Activated CD8-positive, alpha-beta T cell treated with anti-CD3 and anti-CD28 coated beads, Interleukin-2, amount 10 ng/mL, durations not matched to agents 7 days and 5 days (primary cell): Measurements from ENCODE around the gene PDXP. TPM values are rescaled to one million over a fixed set of nuclear protein-coding genes. Genes with fewer than 3 reads are reported as not detected.

ENCODE experiments used
- ATAC-seq: fragments of 150-1000 bp; cut with Tn5 transposase; one replicate; pipeline ENCODE4 v1.10.0; 2021; ENCODE audit warnings: moderate library complexity
- CTCF ChIA-PET: fragments of 350-600 bp; sonication (Branson Sonifier 250); formaldehyde crosslinking; loops from one replicate; lab custom pipeline; 2021; ENCODE audit warnings: antibody characterized with exemption; lab: Charles Lee
- POLR2A ChIA-PET: fragments of 350-600 bp; sonication (Branson Sonifier 250); formaldehyde crosslinking; loops from one replicate; lab custom pipeline; 2021; ENCODE audit warnings: antibody characterized with exemption; lab: Charles Lee
- DNase-seq: peaks from one replicate; pipeline ENCODE4 v3.0.0-alpha.2; 2020
- H3K27ac Mint-ChIP-seq: one replicate; pipeline ENCODE4 v1.8.0; 2021; ENCODE audit warnings: mild to moderate bottlenecking, mixed read lengths
- H3K27me3 Mint-ChIP-seq: one replicate; pipeline ENCODE4 v1.8.0; 2021; ENCODE audit warnings: low read depth, mixed read lengths
- H3K36me3 Mint-ChIP-seq: one replicate; pipeline ENCODE4 v1.8.0; 2021; ENCODE audit warnings: low read depth, mixed read lengths
- H3K4me1 Mint-ChIP-seq: one replicate; pipeline ENCODE4 v1.8.0; 2021; ENCODE audit warnings: low read depth, mixed read lengths
- H3K4me3 Mint-ChIP-seq: one replicate; pipeline ENCODE4 v1.8.0; 2021; ENCODE audit warnings: mild to moderate bottlenecking, mixed read lengths
- H3K9me3 Mint-ChIP-seq: one replicate; pipeline ENCODE4 v1.8.0; 2022; ENCODE audit warnings: mixed read lengths; ENCODE audit not compliant: insufficient read depth
- total RNA-seq, 2 experiments: library from RNA; stranded (reverse); gene quantifications; one replicate each; pipeline ENCODE4 v1.2.3, GENCODE V29; 2021

Gene PDXP
- total RNA-seq, 2 experiments from 2014 or later = 31.5 to 33.5 TPM

GRCh38 chr22:37661160-37661924, 2.8 kb downstream of the PDXP start:
- ChIA-PET CTCF (interaction anchor here (0.5 to 9.5 kb wide), 13 partner anchors 16 to 227 kb away, joined by 3 to 241 read pairs (median 4); partner anchors contain the start of genes GGA1, LGALS1 and SH3BP1), POLR2A (interaction anchor here (0.5 to 4.1 kb wide), 5 partner anchors 11 to 53 kb away, joined by 3 to 33 read pairs (median 7); partner anchors contain the start of genes GGA1 and LGALS1)
- no peak for ATAC-seq
- no peaks in the 10 kb centered on the region for H3K27me3 Mint-ChIP-seq
- H3K27ac Mint-ChIP-seq = peak overlapping the region; percentile 73
- peaks cover 43% of the 10 kb centered on the region for H3K4me1 Mint-ChIP-seq
- peak overlapping the region; percentile 28 for H3K4me3 Mint-ChIP-seq
- H3K9me3 Mint-ChIP-seq = no peaks in the 10 kb centered on the region
- DNase-seq = peak; percentile 57
- H3K36me3 Mint-ChIP-seq = peaks cover 24% of the 10 kb centered on the region

- Mint-ChIP-seq H3K36me3 (peaks cover 29% of the 10 kb centered on the region), H3K27me3 (no peaks in the 10 kb centered on the region), H3K9me3 (no peaks in the 10 kb centered on the region), H3K4me1 (peaks cover 43% of the 10 kb centered on the region), H3K27ac (peak overlapping the region; percentile 18), H3K4me3 (no peak overlapping the region)
- ChIA-PET CTCF (interaction anchor here (1.0 to 9.5 kb wide), 7 partner anchors 15 to 201 kb away, joined by 3 to 241 read pairs (median 4); partner anchors contain the start of genes GGA1, LGALS1 and SH3BP1), POLR2A (interaction anchor here (0.5 to 4.1 kb wide), 5 partner anchors 10 to 120 kb away, joined by 3 to 33 read pairs (median 7); partner anchors contain the start of gene LGALS1)
- ATAC-seq (no peak), DNase-seq (no peak)
Measured at GRCh38 chr22:37662039-37662438, 3.5 kb downstream of the PDXP start.

GRCh38 chr22:37663521-37664140, 5.1 kb downstream of the PDXP start:
- no peak for ATAC-seq
- POLR2A ChIA-PET = interaction anchor here (4.1 kb wide), 1 partner anchor 12 kb away, joined by 33 read pairs; the partner anchor contains the start of gene LGALS1

DNA sequence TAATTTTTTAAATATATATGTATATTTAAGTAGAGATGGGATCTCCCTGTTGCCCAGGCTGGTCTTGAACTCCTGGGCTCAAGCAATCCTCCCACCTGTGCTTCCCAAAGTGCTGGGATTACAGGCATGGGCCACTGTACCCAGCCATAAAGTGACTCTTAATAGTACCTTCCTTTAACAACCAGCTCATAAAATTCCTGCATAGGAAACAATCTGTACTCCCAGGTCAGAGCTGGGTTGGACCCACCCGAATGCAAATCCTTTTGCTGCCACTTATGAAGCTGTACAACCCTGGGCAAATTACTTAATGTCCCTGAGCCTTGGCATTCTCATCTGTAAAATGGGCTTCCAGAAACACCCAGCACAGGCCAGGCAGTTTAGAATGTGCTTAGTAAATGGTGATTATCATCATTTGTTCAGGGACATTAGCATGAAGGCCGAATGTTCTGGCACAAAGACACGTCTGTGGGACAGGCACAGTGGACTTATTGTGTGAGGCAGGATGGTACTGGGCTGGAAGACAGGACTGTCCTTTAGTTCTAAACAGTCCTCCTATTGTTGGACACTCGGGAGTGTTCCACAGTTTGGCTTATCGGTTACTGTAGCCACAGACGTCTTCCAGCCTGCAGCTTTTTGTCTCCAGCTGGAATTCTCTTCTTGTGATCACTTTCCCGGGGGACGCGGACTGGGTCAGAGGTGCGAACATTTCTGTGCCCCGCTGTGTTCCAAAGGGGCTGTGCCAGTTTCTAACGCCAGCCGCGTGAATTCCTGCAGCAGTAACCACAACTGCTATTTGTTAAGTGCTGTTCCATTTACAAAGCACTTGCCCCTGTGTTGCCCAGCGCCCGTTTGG, 6.0 kb downstream of the PDXP start:
- ChIA-PET POLR2A (interaction anchor here (0.5 kb wide), 1 partner anchor 8 kb away, joined by 3 read pairs; no protein-coding TSS in a partner anchor), CTCF (interaction anchor here (1.1 to 9.5 kb wide), 3 partner anchors 13 to 28 kb away, joined by 3 to 241 read pairs (median 20); partner anchors contain the start of gene LGALS1)
- Mint-ChIP-seq H3K4me1 (peaks cover 35% of the 10 kb centered on the region), H3K27me3 (no peaks in the 10 kb centered on the region), H3K9me3 (no peaks in the 10 kb centered on the region), H3K36me3 (peaks cover 32% of the 10 kb centered on the region), H3K4me3 (no peak overlapping the region), H3K27ac (no peak overlapping the region)
- no peak for ATAC-seq
- DNase-seq = no peak

More at GRCh38 chr22:37663521-37664140, 5.1 kb downstream of the PDXP start:
- Mint-ChIP-seq H3K27ac (no peak overlapping the region), H3K27me3 (no peaks in the 10 kb centered on the region), H3K4me3 (no peak overlapping the region), H3K36me3 (peaks cover 32% of the 10 kb centered on the region), H3K4me1 (peaks cover 35% of the 10 kb centered on the region), H3K9me3 (no peaks in the 10 kb centered on the region)
- DNase-seq = no peak
- CTCF ChIA-PET = interaction anchor here (1.1 to 9.5 kb wide), 4 partner anchors 14 to 28 kb away, joined by 3 to 241 read pairs (median 110); partner anchors contain the start of genes LGALS1 and SH3BP1

- peaks cover 34% of the 10 kb centered on the region for H3K36me3 Mint-ChIP-seq
- DNase-seq (no peak), ATAC-seq (no peak)
- CTCF ChIA-PET = interaction anchor here (4.0 kb wide), 1 partner anchor 23 kb away, joined by 20 read pairs; no protein-coding TSS in a partner anchor
- no peaks in the 10 kb centered on the region for H3K27me3 Mint-ChIP-seq
- no peaks in the 10 kb centered on the region for H3K9me3 Mint-ChIP-seq
- H3K27ac Mint-ChIP-seq = no peak overlapping the region
- POLR2A ChIA-PET = no interaction called here
- no peak overlapping the region for H3K4me3 Mint-ChIP-seq
- H3K4me1 Mint-ChIP-seq = peaks cover 25% of the 10 kb centered on the region
Measured at GRCh38 chr22:37665487-37665886, 7.0 kb downstream of the PDXP start.

DNA sequence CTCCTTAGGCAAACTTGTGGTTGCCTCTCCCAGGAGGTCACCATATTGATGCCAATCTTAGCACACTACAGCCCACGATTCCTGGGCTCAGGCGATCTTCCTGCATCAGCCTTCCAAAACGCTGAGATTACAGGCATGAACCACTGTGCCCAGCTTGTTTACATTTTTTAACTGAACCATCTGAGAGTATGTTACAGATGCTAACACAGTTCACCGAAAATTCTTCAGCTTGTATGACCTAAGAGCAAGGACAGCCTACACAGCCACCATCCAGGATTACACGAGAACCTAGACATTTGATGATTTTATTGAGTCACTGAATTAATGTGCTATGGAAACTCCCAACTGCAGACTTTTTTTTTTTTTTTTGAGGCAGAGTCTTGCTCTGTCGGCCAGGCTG, 11.1 kb downstream of the PDXP start:
- H3K4me3 Mint-ChIP-seq = no peak overlapping the region
- DNase-seq (no peak), ATAC-seq (no peak)
- ChIA-PET CTCF (interaction anchor here (1.3 to 15.0 kb wide), 3 partner anchors 9 to 34 kb away, joined by 4 to 241 read pairs (median 31); partner anchors contain the start of gene PDXP), POLR2A (interaction anchor here (0.5 to 0.7 kb wide), 2 partner anchors 18 to 37 kb away, joined by 3 read pairs; no protein-coding TSS in a partner anchor)
- H3K27ac Mint-ChIP-seq = no peak overlapping the region
- no peaks in the 10 kb centered on the region for H3K9me3 Mint-ChIP-seq
- peaks cover 32% of the 10 kb centered on the region for H3K4me1 Mint-ChIP-seq
- no peaks in the 10 kb centered on the region for H3K27me3 Mint-ChIP-seq
- H3K36me3 Mint-ChIP-seq = peaks cover 26% of the 10 kb centered on the region

DNA sequence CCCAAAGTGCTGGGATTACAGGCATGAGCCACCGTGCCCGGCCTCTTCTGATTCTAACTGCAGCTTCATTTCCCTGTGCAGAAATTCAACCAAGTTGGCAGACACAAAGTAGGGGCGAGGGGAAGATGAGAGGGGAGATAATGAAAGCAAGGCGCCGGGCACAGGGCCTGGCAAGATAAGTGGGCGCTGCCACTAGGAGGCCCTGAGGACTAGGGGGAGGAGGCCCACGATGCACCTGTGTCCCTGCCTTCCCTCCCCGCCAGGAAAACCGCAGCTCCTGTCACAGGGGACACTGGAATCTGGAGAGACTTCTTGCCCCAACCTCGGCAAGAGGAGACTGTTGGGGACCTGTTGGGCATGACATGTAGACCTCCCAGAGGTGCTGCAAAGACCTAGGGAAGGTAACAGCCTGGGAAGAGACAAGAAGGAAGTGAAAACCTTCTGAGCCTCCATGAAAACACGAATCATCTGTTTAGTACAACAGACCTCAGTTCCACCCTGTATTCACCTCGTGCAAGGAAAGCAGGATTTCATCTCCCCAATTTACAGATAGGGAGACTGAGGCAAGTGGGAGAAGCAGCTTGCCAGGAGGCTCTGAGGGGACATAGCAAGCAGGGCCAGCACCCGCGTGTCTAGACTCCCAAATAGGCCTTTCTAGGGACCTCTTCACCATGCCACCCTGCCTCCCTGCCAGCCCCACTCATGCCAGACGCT, 13.8 kb downstream of the PDXP start:
- DNase-seq (peak; percentile 40), ATAC-seq (no peak)
- Mint-ChIP-seq H3K27me3 (no peaks in the 10 kb centered on the region), H3K36me3 (peaks cover 16% of the 10 kb centered on the region), H3K27ac (peak overlapping the region; percentile 17), H3K4me3 (peak overlapping the region; percentile 0), H3K9me3 (no peaks in the 10 kb centered on the region), H3K4me1 (peaks cover 39% of the 10 kb centered on the region)
- ChIA-PET CTCF (interaction anchor here (1.2 to 15.0 kb wide), 6 partner anchors 8 to 35 kb away, joined by 3 to 241 read pairs (median 5); partner anchors contain the start of gene PDXP), POLR2A (interaction anchor here (1.1 to 1.9 kb wide), 4 partner anchors 9 to 64 kb away, joined by 3 to 7 read pairs (median 4); partner anchors contain the start of gene PDXP)

- H3K9me3 Mint-ChIP-seq = no peaks in the 10 kb centered on the region
- CTCF ChIA-PET = interaction anchor here (1.3 to 15.0 kb wide), 3 partner anchors 8 to 30 kb away, joined by 3 to 241 read pairs (median 31); partner anchors contain the start of gene PDXP
- DNase-seq (no peak), ATAC-seq (no peak)
- peaks cover 43% of the 10 kb centered on the region for H3K4me1 Mint-ChIP-seq
- peaks cover 18% of the 10 kb centered on the region for H3K36me3 Mint-ChIP-seq
- H3K27ac Mint-ChIP-seq = peak overlapping the region; percentile 17
- no peaks in the 10 kb centered on the region for H3K27me3 Mint-ChIP-seq
- POLR2A ChIA-PET = interaction anchor here (1.6 to 3.5 kb wide), 3 partner anchors 8 to 31 kb away, joined by 3 to 11 read pairs (median 7); no protein-coding TSS in a partner anchor
- H3K4me3 Mint-ChIP-seq = no peak overlapping the region
Measured at GRCh38 chr22:37672920-37673455, 14.5 kb downstream of the PDXP start.

- H3K27ac Mint-ChIP-seq = peak overlapping the region; percentile 99
- peaks cover 47% of the 10 kb centered on the region for H3K4me1 Mint-ChIP-seq
- DNase-seq (no peak), ATAC-seq (no peak)
- H3K27me3 Mint-ChIP-seq = no peaks in the 10 kb centered on the region
- POLR2A ChIA-PET = interaction anchor here (1.0 to 4.5 kb wide), 5 partner anchors 12 to 41 kb away, joined by 3 to 33 read pairs (median 19); partner anchors contain the start of genes NOL12 and PDXP
- CTCF ChIA-PET = interaction anchor here (1.7 to 15.0 kb wide), 5 partner anchors 14 to 66 kb away, joined by 6 to 241 read pairs (median 26); partner anchors contain the start of genes GGA1 and PDXP
- H3K36me3 Mint-ChIP-seq = peaks cover 22% of the 10 kb centered on the region
- peak overlapping the region; percentile 58 for H3K4me3 Mint-ChIP-seq
- H3K9me3 Mint-ChIP-seq = no peaks in the 10 kb centered on the region
Measured at GRCh38 chr22:37674248-37674647, 15.7 kb downstream of the PDXP start.
